HG03520 (cell line): ENCODE results near the gene CBFA2T3.
"Not testable (repeated sequence)": the region's sequence is repeated elsewhere in the genome, so short reads cannot be mapped to it uniquely, and the experiment has no call there.

ENCODE experiments used
- ATAC-seq: cut with Tn5 transposase; IDR thresholded peaks from one replicate; pipeline ENCODE4 v1.9.1; 2021; ENCODE audit warnings: mild to moderate bottlenecking, moderate library complexity; ENCODE audit not compliant: unreplicated experiment

CBFA2T3 gene

GRCh38 chr16:88977018-88977811 is at the start of gene CBFA2T3:
TSS of gene CBFA2T3 (minus strand) at chr16:88977207. CDS start at chr16:88976807, 400 bp downstream.
- no peak for ATAC-seq

GRCh38 chr16:89026121-89026612 is 49.2 kb upstream of the CBFA2T3 start:
- ATAC-seq = peak; percentile 63

GRCh38 chr16:89025636-89026035 is 48.6 kb upstream of the CBFA2T3 start:
- ATAC-seq = no peak

- no peak for ATAC-seq
Measured at GRCh38 chr16:89024546-89025060, 47.6 kb upstream of the CBFA2T3 start.

GRCh38 chr16:89023621-89024511 is 46.9 kb upstream of the CBFA2T3 start:
- ATAC-seq = no peak

- no peak for ATAC-seq
Measured at GRCh38 chr16:89023151-89023551, 46.1 kb upstream of the CBFA2T3 start.

- no peak for ATAC-seq
Measured at GRCh38 chr16:89022051-89022836, 45.2 kb upstream of the CBFA2T3 start.

GRCh38 chr16:89020925-89021595 is 44.1 kb upstream of the CBFA2T3 start:
- no peak for ATAC-seq

- ATAC-seq = no peak
Measured at GRCh38 chr16:89020068-89020924, 43.3 kb upstream of the CBFA2T3 start.

GRCh38 chr16:89019511-89019910 is 42.5 kb upstream of the CBFA2T3 start:
- ATAC-seq = no peak

GRCh38 chr16:89018282-89019158 is 41.5 kb upstream of the CBFA2T3 start:
- ATAC-seq = no peak

- no peak for ATAC-seq
Measured at GRCh38 chr16:89017543-89018281, 40.7 kb upstream of the CBFA2T3 start.

GRCh38 chr16:89016561-89016960 is 39.6 kb upstream of the CBFA2T3 start:
- ATAC-seq = not testable (repeated sequence)

GRCh38 chr16:89015271-89015859 is 38.4 kb upstream of the CBFA2T3 start:
- no peak for ATAC-seq

GRCh38 chr16:89014403-89015230 is 37.6 kb upstream of the CBFA2T3 start:
- no peak for ATAC-seq

GRCh38 chr16:89013692-89014402 is 36.8 kb upstream of the CBFA2T3 start:
- no peak for ATAC-seq
